Breast epithelium (tissue), 3 donors: ENCODE results near the gene DHX16.

ENCODE experiments used
- POLR2A ChIP-seq: fragments of 450-650 bp; IDR thresholded peaks from one replicate; pipeline ENCODE4 v1.6.1; 2016; ENCODE audit warnings: antibody characterized with exemption, mild to moderate bottlenecking, moderate library complexity
- POLR2AphosphoS5 ChIP-seq, 3 donors: sonication (generic); formaldehyde crosslinking; IDR thresholded peaks; one replicate each; pipeline ENCODE4 v1.6.1; 2017; ENCODE audit warnings: antibody characterized with exemption in 3 of 3
- TF ChIP-seq, protein P1 (sequence below), 3 donors: fragments of 450-650 bp; IDR thresholded peaks; one replicate each; pipeline ENCODE4 v1.5.1; 2016 to 2017; ENCODE audit warnings: antibody characterized with exemption in 3 of 3, mild to moderate bottlenecking in 3 of 3, moderate library complexity in 3 of 3

DNA sequence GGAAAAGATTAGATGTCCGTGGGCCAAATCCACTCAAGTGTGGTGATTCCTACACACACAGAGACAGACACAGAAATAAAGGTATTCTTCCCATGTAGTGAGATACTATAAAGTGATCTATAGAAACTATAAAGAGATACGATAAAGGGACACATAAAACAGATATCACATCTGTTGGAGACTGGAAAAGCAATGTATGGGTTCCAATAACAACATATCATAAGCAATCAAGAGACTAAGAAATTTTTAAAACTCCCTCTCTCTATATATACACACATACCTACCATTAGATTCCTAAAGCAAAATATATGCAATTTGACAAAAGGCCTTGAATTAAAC is 61.0 kb downstream of the DHX16 start:
- TF ChIP-seq, protein P1, sequence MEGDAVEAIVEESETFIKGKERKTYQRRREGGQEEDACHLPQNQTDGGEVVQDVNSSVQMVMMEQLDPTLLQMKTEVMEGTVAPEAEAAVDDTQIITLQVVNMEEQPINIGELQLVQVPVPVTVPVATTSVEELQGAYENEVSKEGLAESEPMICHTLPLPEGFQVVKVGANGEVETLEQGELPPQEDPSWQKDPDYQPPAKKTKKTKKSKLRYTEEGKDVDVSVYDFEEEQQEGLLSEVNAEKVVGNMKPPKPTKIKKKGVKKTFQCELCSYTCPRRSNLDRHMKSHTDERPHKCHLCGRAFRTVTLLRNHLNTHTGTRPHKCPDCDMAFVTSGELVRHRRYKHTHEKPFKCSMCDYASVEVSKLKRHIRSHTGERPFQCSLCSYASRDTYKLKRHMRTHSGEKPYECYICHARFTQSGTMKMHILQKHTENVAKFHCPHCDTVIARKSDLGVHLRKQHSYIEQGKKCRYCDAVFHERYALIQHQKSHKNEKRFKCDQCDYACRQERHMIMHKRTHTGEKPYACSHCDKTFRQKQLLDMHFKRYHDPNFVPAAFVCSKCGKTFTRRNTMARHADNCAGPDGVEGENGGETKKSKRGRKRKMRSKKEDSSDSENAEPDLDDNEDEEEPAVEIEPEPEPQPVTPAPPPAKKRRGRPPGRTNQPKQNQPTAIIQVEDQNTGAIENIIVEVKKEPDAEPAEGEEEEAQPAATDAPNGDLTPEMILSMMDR (IDR thresholded peaks at IDR 0.05): no peak
- TF ChIP-seq POLR2A (no peak), POLR2AphosphoS5 (IDR thresholded peaks at IDR 0.05) (no peak)
